LNCaP clone FGC (cell line): ENCODE results near the gene OR2C1.
A peak's percentile ranks its signal among the peaks of the same experiment; 100 is the strongest.

Experiments
- DNase-seq: peaks from one replicate; pipeline ENCODE4 v3.0.0-alpha.2; 2011; ENCODE audit warnings: low read depth
- H3K4me3 ChIP-seq: 2 replicates; pipeline ENCODE4 v1.5.1; 2011; ENCODE audit warnings: mild to moderate bottlenecking, low read depth, low read length, control low read depth
- CTCF ChIP-seq: IDR thresholded peaks from 2 replicates; pipeline ENCODE4 v1.5.1; 2012; ENCODE audit warnings: mild to moderate bottlenecking; ENCODE audit not compliant: control insufficient read depth, insufficient read depth; ENCODE audit errors: extremely low read depth

OR2C1 gene

GRCh38 chr16:3328643-3329042 is 27.0 kb upstream of the OR2C1 start:
- DNase-seq, result no peak
- H3K4me3 ChIP-seq, result no peak overlapping the region
- no peak for TF ChIP-seq CTCF

DNA sequence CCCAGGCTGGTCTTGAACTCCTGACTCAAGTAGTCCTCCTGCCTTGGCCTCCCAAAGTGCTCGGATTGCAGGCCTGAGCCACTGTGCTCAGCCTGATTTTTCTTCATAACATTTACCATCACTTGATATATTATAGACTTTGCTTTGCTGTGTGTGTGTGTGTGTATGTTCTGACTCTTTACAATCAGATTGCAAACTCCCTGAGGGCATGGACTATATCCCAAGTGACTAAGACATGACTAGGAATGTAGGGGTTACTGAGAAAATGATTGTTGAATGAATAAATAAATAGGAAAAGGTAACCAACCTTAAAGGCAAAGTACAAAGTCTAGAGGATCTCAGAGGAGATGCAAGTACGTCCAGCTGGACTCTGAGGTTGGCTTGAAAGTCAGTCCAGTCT is 9.6 kb upstream of the OR2C1 start:
- no peak for DNase-seq
- no peak for TF ChIP-seq CTCF
- no peak overlapping the region for H3K4me3 ChIP-seq

DNA sequence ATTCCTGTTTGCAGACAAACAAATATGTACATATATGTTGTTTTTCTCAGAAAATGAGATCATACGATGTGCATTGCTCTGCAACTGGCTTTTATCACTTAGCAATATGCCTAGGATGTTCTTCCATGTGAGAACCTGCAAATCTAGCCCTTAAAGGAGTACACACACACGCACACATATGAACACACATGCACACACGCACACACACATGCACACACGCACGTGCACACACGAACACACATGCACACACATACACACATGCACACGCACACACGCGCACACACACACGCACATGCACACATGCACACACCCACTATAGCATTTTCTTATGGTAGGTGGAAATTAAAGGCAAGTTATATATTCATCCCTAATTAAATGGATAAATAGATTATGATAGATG is 8.1 kb upstream of the OR2C1 start:
- H3K4me3 ChIP-seq, result no peak overlapping the region
- no peak for TF ChIP-seq CTCF
- DNase-seq, result no peak

DNA sequence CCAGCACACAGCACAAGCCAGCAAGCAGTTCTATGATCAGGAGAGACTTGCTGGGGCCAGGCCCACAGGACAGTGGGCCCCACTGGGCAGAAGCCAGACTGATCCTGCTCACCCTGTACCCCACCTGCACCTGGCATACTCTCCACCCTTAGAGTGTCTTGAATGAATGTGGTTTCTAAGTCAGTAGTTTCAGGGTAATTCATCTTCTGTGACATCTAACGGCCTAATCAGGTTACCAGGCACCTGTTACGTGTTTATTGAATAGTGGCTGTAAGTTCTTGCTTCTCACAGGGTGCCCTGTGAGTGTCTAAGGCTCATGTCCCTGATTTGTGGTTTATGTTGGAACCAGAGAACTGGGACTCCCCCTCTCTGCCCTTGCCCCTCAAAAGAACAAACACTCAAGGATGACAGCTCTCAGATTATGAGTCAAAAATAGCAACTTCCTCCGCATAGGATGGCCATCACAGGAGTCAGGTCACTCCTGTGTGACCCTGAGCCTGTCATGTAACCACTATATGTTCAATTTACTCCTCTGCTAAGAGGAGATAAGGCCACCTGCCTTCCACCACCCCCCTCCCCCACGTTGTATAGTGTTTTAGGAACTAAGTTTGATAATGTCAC is 7.0 kb upstream of the OR2C1 start:
- no peak for DNase-seq
- no peak for TF ChIP-seq CTCF
- no peak overlapping the region for H3K4me3 ChIP-seq

- TF ChIP-seq CTCF, result no peak
Observed at GRCh38 chr16:3349175-3349574, 6.5 kb upstream of the OR2C1 start.

GRCh38 chr16:3356118-3356517 is 429 bp downstream of the OR2C1 start:
- no peak overlapping the region for H3K4me3 ChIP-seq
- no peak for DNase-seq
- TF ChIP-seq CTCF, result 0 out of 2 replicates have a peak, but pooled peaks have one; percentile 3

More at GRCh38 chr16:3349175-3349574, 6.5 kb upstream of the OR2C1 start:
- no peak for DNase-seq
- no peak overlapping the region for H3K4me3 ChIP-seq

- TF ChIP-seq CTCF, result no peak
- H3K4me3 ChIP-seq, result no peak overlapping the region
- DNase-seq, result no peak
Observed at GRCh38 chr16:3358871-3359270, 3.2 kb downstream of the OR2C1 start.
